ENCODE results near the gene CDH9.

Gene CDH9, protein sequence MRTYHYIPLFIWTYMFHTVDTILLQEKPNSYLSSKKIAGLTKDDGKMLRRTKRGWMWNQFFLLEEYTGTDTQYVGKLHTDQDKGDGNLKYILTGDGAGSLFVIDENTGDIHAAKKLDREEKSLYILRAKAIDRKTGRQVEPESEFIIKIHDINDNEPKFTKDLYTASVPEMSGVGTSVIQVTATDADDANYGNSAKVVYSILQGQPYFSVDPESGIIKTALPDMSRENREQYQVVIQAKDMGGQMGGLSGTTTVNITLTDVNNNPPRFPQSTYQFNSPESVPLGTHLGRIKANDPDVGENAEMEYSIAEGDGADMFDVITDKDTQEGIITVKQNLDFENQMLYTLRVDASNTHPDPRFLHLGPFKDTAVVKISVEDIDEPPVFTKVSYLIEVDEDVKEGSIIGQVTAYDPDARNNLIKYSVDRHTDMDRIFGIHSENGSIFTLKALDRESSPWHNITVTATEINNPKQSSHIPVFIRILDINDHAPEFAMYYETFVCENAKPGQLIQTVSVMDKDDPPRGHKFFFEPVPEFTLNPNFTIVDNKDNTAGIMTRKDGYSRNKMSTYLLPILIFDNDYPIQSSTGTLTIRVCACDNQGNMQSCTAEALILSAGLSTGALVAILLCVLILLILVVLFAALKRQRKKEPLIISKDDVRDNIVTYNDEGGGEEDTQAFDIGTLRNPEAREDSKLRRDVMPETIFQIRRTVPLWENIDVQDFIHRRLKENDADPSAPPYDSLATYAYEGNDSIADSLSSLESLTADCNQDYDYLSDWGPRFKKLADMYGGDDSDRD

DNA sequence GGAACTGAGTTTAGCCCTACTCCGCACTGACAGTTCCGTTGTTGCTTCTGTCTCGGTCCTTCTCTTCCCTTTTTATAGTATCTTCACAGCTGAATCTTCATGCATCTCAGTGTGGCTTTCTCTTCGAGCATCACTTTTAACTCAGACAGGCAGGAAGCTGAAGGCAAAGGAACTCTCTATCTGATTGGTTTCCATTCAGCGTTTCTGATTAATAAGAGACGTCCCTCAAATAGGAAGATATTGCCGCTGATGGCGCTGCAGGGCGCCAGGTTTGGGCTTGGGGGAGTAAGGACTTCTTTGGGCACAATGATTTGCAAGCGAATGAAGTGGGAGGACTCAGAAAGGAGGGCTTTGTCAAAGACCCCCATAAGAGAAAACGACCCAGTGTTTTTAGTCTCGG lies at the start of gene CDH9:
CDH9 (minus strand) TSS at position 111 of the 400 bp plus-strand sequence. CDS start 50,253 bp downstream, outside the sequence.
- no peak for DNase-seq

DNA sequence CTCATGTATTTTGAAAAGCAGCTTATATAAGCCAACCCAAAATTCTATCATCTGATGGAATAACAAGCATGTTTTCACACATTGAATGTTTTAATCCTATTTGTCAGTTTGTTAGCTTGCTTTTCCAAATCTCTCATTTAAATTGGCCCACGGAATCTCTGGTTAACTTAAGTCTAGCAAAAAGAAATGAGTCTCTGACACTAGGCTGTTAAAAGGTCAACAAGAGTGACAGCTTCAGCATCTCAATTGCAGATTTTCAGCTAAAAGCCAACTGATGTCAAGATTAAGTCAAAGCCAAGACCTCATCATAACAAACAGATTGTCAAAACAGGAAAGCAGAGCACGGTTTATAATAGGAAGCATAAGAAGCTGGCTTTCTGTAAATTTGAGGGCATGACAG lies 49.4 kb upstream of the CDH9 start:
- DNase-seq, result no peak

DNA sequence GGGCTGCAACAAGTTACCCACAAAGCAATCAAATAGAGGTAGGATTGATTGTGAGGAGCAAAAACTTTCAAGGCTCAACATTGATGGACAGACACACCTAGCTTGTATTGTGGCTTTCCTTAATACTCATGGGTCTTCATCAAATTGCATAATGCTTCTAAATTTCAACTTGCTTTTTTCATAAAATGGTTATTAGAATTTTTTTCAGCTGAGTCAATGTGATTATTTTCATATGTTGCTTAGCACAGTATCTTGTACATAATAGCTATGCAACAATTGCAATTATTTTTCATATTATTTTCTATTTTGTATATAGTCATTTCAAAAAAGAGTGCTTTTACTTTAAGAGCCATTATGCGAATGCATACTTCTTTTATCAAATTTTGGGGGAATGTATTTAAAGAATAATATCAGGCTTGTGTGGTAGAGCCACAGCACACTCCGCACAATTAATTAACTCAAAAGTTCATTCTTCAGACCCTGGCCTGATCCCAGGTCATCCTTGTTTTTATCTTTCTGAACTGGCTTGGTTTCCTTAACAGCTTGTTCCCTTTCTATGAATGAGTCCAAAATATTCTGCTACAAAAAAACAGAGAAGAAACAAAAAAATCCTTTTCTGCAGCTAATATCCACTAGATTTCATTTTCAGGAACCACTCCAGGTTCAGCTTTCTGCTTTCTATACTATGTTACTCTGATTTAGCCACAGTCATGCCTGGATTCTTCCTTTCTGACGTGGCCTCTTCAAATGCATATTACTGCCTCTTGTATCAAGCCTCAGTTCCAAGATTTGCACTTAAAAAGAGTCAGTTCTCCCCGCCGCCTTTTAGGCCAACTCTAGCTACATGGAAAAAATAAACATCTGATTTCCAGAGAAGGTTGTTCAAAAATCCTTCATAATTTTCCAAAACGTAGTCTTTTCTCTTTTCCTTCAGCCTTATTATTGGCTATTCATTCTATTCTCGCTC lies 45.3 kb upstream of the CDH9 start:
- DNase-seq, result no peak

DNA sequence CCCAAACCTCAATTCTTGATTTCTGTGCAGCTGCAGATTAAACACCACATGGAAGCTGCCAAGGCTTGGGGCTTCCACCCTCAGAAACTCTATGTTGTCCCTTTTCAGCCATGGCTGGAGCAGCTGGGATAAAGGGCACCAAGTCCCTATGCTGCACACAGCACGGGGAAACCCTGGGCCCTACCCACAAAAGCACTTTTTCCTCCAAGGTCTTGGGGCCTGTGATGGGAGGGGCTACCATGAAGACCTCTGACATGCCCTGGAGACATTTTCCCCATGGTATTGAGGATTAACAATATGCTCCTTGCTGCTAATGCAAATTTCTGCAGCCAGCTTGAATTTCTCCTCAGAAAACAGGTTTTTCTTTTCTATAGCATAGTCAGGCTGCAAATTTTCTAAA lies 41.8 kb upstream of the CDH9 start:
- no peak for DNase-seq

DNA sequence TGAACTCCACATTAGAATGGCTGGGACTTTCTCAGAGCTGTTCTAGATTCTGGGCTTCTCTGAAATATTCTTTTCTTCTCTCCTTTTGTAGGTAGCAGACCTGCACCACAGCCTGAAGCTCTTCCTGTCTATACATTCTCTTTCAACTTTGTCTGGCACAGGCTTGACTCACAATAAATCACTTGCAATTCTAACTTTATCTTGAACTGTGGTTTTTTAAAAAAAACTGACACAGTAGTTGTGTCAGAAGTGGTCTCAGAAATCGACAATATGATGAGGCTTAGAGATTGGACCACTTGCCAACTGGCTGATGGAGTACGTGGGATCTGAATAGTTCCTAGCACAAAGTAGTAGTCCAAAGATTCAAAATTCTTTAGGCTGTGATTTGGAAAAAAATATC lies 24.1 kb upstream of the CDH9 start:
- no peak for DNase-seq

DNA sequence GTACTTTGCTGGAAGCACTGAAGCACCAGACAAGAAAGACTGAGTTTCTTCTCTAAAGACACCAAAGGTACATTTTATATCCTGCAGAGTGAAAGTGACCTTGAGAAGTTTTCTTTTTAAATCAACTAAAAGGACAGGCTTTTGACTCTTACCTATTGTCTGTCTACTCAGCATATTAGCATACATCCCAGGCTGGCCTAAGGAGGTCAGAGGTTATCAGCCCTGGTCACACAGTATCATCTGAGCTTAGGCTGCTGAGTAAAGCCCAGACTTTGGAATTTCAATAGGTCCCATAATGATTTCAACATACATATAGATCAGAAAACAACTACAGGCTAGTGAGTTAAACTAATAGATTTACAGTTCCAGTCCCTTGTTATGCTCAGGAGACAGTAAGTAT lies 10.1 kb upstream of the CDH9 start:
- DNase-seq, result no peak

DNA sequence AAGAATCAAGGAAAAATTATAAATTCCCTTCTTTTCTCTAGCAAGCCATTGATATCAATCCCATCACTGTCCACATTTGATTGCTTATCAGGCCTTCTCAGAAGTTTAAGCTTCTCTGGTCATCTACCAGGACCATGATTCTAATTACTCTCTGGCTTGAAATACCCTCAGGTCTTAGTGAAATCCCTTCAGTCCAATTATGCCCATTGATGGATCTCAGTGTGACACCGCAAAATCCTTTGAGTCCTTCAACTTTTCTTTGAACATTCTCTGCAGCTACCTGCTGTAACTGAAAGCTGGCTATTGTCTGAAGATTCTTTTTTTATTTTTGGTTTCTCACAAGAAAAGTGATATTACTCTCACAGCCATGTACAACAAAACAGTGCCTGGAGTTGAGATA lies 3.0 kb upstream of the CDH9 start:
- DNase-seq, result no peak

DNA sequence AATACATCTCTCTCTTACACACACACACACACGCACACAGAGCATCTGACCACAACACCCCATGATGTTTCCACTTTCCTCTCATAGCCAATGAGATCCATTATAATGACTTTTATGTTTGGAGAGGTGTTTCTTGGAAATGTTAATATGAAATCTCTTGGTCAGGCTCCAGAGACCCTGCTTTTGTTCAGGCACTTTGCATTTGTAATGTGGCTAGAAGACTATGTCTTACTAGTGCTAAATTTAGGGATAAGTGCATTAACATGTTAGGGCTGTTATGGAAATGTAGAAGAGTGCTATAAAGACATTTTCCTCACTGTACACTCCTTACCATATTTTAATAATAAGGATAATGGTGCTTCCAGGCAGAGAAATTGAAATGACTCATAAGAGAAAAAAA lies 3.8 kb downstream of the CDH9 start:
- DNase-seq, result no peak

DNA sequence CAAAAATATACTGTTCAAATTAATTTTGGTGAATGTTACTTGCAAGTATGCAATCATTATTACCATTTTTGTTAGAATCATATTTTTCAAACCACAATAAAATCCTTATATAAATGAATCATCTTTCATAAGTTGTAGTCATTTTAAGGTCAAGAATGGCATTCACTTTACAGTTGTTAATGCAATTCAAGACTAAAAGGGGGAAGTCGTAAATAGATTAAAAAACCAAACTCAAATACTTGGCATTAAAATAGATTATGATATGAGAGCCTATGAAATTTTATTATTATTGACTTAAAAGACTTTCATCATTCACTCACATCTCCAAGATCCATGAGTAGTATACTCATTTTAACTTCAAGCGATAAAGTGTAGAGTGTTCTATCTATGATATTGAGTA lies 11.6 kb downstream of the CDH9 start:
- DNase-seq, result no peak

DNA sequence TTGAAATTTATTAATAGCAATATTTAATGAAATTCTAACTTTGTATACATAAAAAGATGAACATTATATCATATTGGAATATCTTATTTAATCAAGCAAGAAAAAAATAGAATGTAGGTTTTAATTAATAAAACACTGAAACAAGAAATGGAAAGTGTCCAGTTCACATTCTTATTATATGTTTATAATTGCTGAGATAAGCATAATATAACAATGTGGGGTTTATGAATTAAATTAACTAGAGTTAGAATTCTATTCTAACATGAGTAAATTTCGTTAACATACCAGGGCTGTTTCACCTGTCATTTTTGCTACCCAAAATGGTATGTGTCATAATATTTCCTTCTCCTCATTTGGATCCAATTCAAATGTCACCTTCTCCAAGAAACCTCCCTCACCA lies 12.3 kb downstream of the CDH9 start:
- DNase-seq, result no peak

DNA sequence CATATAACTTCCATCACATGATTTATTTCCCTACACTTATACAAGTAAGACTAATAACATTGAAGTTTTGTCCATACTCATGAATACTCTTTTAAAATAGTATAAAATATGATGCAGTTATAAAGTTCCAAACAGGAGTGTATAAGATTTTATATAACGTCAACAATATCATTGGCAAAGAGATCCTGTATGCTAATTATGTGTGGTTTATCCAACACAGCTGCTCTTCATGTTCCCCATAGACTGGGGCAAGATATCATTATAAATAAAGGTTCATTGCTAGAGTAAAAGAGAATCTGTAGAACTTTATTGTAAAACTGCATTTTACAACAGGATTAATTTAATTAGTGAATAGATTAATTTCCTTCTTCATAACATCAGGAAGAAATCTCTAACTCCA lies 16.9 kb downstream of the CDH9 start:
- DNase-seq, result no peak

DNA sequence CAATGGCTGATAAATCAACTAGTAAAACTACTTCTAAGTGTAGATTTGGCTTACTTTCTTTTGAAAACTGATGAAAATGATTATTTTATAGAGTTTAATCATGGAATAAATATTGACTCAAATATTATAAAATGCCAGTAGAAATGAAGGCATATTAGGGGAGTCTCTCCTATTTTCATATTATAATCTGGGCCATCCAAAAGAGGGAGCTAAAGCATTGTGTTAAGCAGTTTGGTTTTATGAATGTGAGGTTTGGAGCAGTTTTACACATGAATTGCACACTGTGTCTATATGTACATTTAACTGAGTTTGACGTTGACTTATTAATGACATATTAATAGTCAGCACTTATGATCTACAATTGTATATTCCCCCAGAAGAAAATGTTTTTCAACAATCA lies 17.4 kb downstream of the CDH9 start:
- DNase-seq, result peak; percentile 15

DNA sequence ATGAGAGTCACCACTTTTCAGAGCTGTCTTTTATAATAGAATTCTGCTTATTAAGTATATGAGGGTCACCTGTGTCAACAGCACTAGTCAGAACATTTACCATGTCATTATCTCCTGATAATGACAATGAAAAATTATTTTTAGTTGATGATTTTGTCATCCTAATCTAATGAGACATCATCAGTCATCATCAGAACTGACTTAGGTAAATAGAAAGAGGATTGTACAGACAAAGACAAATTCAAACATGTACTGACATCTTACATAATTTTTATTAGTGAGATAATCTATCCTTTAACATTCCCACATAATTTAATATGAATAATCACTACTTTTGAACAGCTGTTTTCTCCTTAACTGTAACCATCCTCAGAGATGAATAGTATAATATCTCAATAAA lies 22.6 kb downstream of the CDH9 start:
- DNase-seq, result peak; percentile 98

DNA sequence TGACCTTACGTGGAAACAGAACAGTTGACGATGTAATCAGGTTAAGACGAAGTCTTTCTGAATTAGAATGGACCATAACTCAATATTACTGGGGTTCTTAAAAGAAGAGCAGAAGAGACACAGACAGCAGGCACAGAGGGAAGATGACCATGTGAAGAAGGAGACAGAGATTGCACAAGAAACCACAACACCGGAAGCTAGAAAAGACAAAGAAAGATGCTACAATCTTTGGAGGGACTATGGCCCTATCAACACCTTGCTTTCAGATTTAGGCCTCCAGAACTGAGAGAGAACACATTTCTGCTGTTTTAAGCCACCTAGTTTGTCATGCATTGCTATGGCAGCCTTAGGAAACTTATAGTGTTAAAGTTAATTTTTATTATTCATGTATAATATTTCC lies 27.1 kb downstream of the CDH9 start:
- no peak for DNase-seq

DNA sequence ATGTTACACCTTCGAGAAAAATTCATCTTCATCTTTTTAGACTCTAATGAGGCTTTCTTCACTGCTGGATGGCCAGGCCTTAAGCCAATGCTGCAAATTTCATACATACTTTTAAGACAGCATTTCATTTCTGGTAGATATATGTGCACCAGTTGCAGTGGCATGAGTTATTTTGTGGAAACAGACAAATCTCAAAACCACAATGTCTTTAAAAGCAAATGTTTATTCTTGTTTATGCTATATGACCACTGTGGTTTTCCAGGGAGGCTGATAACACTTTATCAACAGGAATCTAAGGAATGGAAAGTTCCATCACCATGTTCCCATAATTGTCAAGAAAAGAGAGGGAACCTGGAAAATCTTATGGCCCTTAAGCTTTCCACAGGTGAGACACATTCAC lies 27.7 kb downstream of the CDH9 start:
- no peak for DNase-seq

DNA sequence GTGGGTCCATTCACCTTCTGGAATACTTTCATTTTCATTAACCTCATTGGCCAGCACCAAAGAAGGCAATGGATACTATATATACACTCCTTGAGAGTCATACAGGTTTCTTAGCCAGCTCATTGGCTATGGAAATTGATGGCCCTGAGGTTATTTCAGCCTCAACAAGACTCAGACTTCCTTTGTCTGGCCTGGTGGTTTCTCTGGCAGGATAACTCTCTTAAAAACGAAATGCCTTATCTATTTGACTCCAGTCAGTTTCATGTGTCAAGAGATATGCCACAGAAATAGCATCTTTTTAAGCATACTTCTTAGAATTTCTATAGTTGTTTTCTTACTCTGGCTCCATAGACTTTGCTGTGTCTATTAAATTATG lies 28.9 kb downstream of the CDH9 start:
- DNase-seq, result no peak

DNA sequence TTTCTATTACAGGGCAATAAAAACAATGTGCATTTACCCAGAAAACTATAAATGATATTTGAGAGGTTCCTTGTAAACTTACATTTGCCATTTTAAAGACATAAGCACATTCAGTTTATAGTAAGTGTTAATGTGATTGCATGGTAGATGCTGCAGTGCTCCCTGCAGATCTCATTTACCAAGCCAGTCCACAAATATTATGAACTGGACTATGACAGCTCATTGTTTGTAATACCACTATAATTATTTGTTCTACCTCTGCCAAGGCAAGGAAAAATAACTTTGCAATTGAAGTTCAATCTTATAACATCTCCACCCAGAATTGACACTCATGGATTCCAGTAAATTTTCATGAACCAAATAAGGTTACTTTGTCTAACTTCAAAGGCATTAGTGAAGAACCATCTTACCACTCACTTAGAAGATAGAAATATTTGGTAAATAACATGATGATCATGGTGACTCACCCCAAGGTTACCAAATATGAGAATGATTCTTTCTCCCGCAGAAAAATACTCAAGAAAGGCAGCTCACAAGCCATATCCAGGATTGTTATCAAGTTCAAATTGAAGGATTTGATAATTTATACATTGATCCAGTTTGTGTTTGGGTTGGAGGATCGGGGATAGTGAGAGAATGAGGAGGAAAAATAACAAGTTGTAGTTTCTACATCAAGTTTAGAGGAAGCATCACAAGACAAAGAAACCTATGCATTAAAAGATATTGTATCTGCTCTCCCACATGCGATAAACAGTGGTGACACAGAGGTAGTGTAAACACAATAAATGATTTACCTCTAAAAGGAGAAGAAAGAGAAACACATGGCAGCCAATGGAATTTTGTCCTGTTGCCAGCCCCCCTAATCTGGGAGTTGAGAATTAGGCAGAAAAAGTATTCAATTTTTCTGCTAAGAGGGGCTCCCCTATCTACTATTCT lies 29.5 kb downstream of the CDH9 start:
- no peak for DNase-seq

DNA sequence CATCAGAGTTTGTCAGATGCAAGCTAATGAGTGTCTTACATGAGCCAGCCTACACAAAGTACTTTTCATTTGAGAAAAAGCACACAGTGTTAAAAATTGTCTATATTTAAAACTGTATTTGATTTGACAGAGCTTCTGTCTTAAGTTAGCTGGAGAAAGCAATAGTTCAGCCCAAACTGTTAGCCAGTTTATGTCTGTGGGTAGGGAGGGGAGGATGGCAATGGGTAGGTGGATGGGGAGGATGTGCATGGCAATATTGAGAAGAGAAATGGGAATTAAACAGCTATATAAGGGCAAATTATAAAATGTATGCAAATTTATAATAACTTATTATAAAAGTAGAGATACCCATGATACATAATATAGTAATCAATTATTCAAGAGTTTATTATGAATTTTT lies 31.3 kb downstream of the CDH9 start:
- no peak for DNase-seq

DNA sequence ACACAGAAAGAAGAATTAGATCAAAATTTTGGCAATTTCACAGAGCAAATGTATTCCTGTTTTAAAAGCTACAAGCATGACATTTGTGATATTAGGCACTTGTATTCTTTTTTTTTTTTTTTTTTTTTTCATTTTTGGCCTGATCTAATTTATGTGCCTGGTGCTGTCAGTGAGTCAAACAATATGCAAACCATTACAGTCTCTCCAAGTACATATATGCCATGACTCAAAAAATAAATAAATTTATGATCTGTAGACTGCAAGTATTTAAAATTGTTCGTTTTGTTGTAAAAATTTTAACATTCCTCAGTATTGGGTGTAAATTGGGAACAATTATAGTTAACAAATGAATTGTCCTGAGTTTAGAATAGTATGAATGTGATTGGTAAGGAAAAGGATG lies 51.4 kb downstream of the CDH9 start:
- DNase-seq, result no peak

DNA sequence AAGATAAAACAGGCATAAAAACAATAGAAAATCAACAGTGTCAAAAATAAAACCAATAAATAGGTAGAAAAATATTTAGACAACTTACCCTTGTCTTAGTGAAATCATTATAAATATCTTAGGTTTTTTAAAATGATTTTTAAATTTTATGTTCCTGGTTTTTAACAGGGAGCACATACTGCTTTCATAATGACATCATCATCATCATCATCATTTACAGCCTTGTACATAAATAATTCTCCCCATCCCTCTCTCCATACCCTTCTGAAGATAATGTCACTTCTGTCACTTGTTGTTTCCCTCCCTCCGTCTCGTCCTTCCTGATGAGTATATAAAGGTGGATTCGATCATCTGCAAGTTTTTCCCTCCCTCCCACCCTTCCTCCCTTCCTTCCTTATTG lies 56.6 kb downstream of the CDH9 start:
- no peak for DNase-seq

DNA sequence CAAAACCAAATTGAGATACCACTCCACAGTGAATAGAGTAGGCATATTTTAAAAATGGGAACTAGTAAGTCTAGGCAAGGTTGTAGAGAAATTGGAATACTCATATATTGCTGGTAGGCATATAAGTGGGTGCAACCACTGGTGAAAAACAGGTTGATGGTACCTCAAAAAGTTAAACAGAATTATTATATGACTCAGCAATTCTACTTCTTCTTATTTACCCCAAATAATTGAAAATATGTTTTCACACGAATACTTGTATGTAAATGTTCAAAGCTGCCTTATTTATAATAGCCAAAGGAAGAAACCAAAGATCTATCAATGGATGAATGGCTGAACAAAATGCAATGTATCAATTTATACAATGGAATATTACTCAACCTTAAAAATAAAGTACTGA lies 79.1 kb downstream of the CDH9 start:
- DNase-seq, result no peak

DNA sequence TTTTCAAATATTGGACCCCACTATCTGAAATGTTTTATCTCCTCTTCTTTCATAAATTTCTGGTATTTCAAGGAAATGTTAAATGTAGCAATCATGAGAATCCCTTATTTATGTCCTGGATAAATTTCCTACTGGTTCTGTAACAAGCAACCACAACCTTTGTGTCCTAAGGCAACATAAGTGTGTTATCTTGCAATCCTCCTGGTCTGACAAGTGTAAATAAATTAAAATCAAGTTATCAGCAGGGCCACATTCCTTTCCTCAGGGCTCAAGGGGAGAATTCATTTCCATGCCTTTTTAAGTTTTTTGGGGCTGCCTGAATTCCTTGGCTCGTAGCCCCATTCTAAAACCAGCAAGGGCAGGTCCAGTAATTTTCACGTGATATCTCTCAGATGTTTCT lies 83.2 kb downstream of the CDH9 start:
- no peak for DNase-seq

Data from NCI-H1417 treated with DMSO at 0.1 percent for 48 hours (cell line).